ENCODE results near the gene CLEC3B. TPM values are rescaled to one million over a fixed set of nuclear protein-coding genes. Genes with fewer than 3 reads are reported as not detected.

The CLEC3B gene
- total RNA-seq, 1 experiment from 2014 or later = 1.8 TPM

GRCh38 chr3:45011756-45012508, 14.2 kb upstream of the CLEC3B start:
- Histone ChIP-seq H3K9ac (ENCODE audit: low read length) (no peak overlapping the region), H3K36me3 (ENCODE audit: low read depth, low read length) (peaks cover 52% of the 10 kb centered on the region), H3K4me2 (ENCODE audit: low read length) (no peak overlapping the region), H3K4me1 (ENCODE audit: insufficient read depth, low read length) (no peaks in the 10 kb centered on the region), H3K79me2 (ENCODE audit: low read length) (no peaks in the 10 kb centered on the region), H3K9me3 (ENCODE audit: low read length) (no peaks in the 10 kb centered on the region), H3K4me3 (ENCODE audit: low read length) (no peak overlapping the region), H3K27ac (ENCODE audit: low read length) (no peak overlapping the region), H3F3A (ENCODE audit: low read length, unreplicated experiment) (no peaks in the 10 kb centered on the region), H3K27me3 (ENCODE audit: low read length) (no peaks in the 10 kb centered on the region), H3K9me2 (replicated peaks; ENCODE audit: low read length) (no peaks in the 10 kb centered on the region), H2AFZ (ENCODE audit: low read length) (no peak overlapping the region), H4K20me1 (ENCODE audit: low read length) (no peaks in the 10 kb centered on the region)
- no peak for TF ChIP-seq EZH2 (IDR thresholded peaks at IDR 0.05; ENCODE audit: low read length, unreplicated experiment)
- no peak for TF ChIP-seq EZH2phosphoT487 (IDR thresholded peaks at IDR 0.05; ENCODE audit: borderline replicate concordance, low read length)
- no peak for TF ChIP-seq CTCF (conservative IDR thresholded peaks at IDR 0.05; ENCODE audit: low read depth, low read length)
- BruUV-seq (replicated peaks) = no TSS peak
- ChIA-PET POLR2A (ENCODE audit: unreplicated experiment) (no interaction called here), CTCF (no interaction called here)
- no peak for ATAC-seq
- intact Hi-C loops (cut with micrococcal nuclease) = no loop called here
- no peak for DNase-seq

GRCh38 chr3:45012577-45012976, 13.5 kb upstream of the CLEC3B start:
- no peaks in the 10 kb centered on the region for H3K9me2 ChIP-seq (replicated peaks; ENCODE audit: low read length)
- POLR2A ChIA-PET (ENCODE audit: unreplicated experiment) = no interaction called here
- no TSS peak for BruUV-seq (replicated peaks)
- H3K4me3 ChIP-seq (ENCODE audit: low read length) = no peak overlapping the region
- ATAC-seq = no peak
- no peaks in the 10 kb centered on the region for H3F3A ChIP-seq (ENCODE audit: low read length, unreplicated experiment)
- H3K9ac ChIP-seq (ENCODE audit: low read length) = no peak overlapping the region
- H3K27me3 ChIP-seq (ENCODE audit: low read length) = no peaks in the 10 kb centered on the region
- no peaks in the 10 kb centered on the region for H3K9me3 ChIP-seq (ENCODE audit: low read length)
- TF ChIP-seq CTCF (conservative IDR thresholded peaks at IDR 0.05; ENCODE audit: low read depth, low read length) (no peak), EZH2 (IDR thresholded peaks at IDR 0.05; ENCODE audit: low read length, unreplicated experiment) (no peak), EZH2phosphoT487 (IDR thresholded peaks at IDR 0.05; ENCODE audit: borderline replicate concordance, low read length) (no peak)
- no peaks in the 10 kb centered on the region for H3K79me2 ChIP-seq (ENCODE audit: low read length)
- H2AFZ ChIP-seq (ENCODE audit: low read length) = no peak overlapping the region
- no peaks in the 10 kb centered on the region for H4K20me1 ChIP-seq (ENCODE audit: low read length)
- DNase-seq = no peak
- no peak overlapping the region for H3K27ac ChIP-seq (ENCODE audit: low read length)
- intact Hi-C loops (cut with micrococcal nuclease) = no loop called here
- H3K4me2 ChIP-seq (ENCODE audit: low read length) = no peak overlapping the region
- CTCF ChIA-PET = interaction anchor here (0.6 kb wide), 1 partner anchor 499 kb away, joined by 7 read pairs; no protein-coding TSS in a partner anchor
- H3K36me3 ChIP-seq (ENCODE audit: low read depth, low read length) = peaks cover 47% of the 10 kb centered on the region
- no peaks in the 10 kb centered on the region for H3K4me1 ChIP-seq (ENCODE audit: insufficient read depth, low read length)

GRCh38 chr3:45016916-45017315, 9.2 kb upstream of the CLEC3B start:
- peaks cover 20% of the 10 kb centered on the region for H3K36me3 ChIP-seq (ENCODE audit: low read depth, low read length)
- TF ChIP-seq EZH2 (IDR thresholded peaks at IDR 0.05; ENCODE audit: low read length, unreplicated experiment) = no peak
- no peak overlapping the region for H3K9ac ChIP-seq (ENCODE audit: low read length)
- ChIA-PET CTCF (no interaction called here), POLR2A (ENCODE audit: unreplicated experiment) (interaction anchor here (0.6 kb wide), 1 partner anchor 33 kb away, joined by 5 read pairs; no protein-coding TSS in a partner anchor)
- intact Hi-C loops (cut with micrococcal nuclease) = no loop called here
- DNase-seq = no peak
- no peaks in the 10 kb centered on the region for H3F3A ChIP-seq (ENCODE audit: low read length, unreplicated experiment)
- no peak for ATAC-seq
- H3K9me2 ChIP-seq (replicated peaks; ENCODE audit: low read length) = no peaks in the 10 kb centered on the region
- H3K79me2 ChIP-seq (ENCODE audit: low read length) = no peaks in the 10 kb centered on the region
- H3K27me3 ChIP-seq (ENCODE audit: low read length) = no peaks in the 10 kb centered on the region
- no peak overlapping the region for H3K4me3 ChIP-seq (ENCODE audit: low read length)
- H2AFZ ChIP-seq (ENCODE audit: low read length) = no peak overlapping the region
- no peak overlapping the region for H3K27ac ChIP-seq (ENCODE audit: low read length)
- BruUV-seq (replicated peaks) = no TSS peak
- H3K4me2 ChIP-seq (ENCODE audit: low read length) = no peak overlapping the region
- H3K4me1 ChIP-seq (ENCODE audit: insufficient read depth, low read length) = no peaks in the 10 kb centered on the region
- no peaks in the 10 kb centered on the region for H3K9me3 ChIP-seq (ENCODE audit: low read length)
- H4K20me1 ChIP-seq (ENCODE audit: low read length) = no peaks in the 10 kb centered on the region
